Measurements from ENCODE around the gene ST7.
A peak's percentile ranks its signal among the peaks of the same experiment; 100 is the strongest.
"Not testable (repeated sequence)": the region's sequence is repeated elsewhere in the genome, so short reads cannot be mapped to it uniquely, and the experiment has no call there.

ST7 gene

GRCh38 chr7:116951366-116952292 lies 1.7 kb upstream of the ST7 start:
- DNase-seq: no peak

GRCh38 chr7:116952635-116953371 lies 498 bp upstream of the ST7 start:
- DNase-seq: peak; percentile 90

- peak; percentile 92 for DNase-seq
Measured at GRCh38 chr7:116953906-116954838, 871 bp downstream of the ST7 start.

GRCh38 chr7:116955340-116955739 lies 2.0 kb downstream of the ST7 start:
- DNase-seq: peak; percentile 49

- DNase-seq: no peak
Measured at GRCh38 chr7:116955801-116956476, 2.6 kb downstream of the ST7 start.

GRCh38 chr7:116956477-116956804 lies 3.1 kb downstream of the ST7 start:
- DNase-seq: no peak

- DNase-seq: peak; percentile 21
Measured at GRCh38 chr7:116957874-116958273, 4.6 kb downstream of the ST7 start.

- not testable (repeated sequence) for DNase-seq
Measured at GRCh38 chr7:116961966-116962673, 8.8 kb downstream of the ST7 start.

GRCh38 chr7:116963234-116963633 lies 9.9 kb downstream of the ST7 start:
- DNase-seq: no peak

GRCh38 chr7:116966601-116967000 lies 13.3 kb downstream of the ST7 start:
- no peak for DNase-seq

- DNase-seq: no peak
Measured at GRCh38 chr7:116967254-116967922, 14.1 kb downstream of the ST7 start.

- DNase-seq: no peak
Measured at GRCh38 chr7:116967983-116968382, 14.7 kb downstream of the ST7 start.

- no peak for DNase-seq
Measured at GRCh38 chr7:116968631-116969030, 15.3 kb downstream of the ST7 start.

GRCh38 chr7:116969371-116969902 lies 16.1 kb downstream of the ST7 start:
- DNase-seq: no peak

- no peak for DNase-seq
Measured at GRCh38 chr7:116970238-116970910, 17.1 kb downstream of the ST7 start.

GRCh38 chr7:116971153-116971552 lies 17.9 kb downstream of the ST7 start:
- DNase-seq: not testable (repeated sequence)

GRCh38 chr7:116971869-116972268 lies 18.6 kb downstream of the ST7 start:
- no peak for DNase-seq

GRCh38 chr7:116975024-116975423 lies 21.7 kb downstream of the ST7 start:
- not testable (repeated sequence) for DNase-seq

- no peak for DNase-seq
Measured at GRCh38 chr7:116977172-116977571, 23.9 kb downstream of the ST7 start.

- DNase-seq: no peak
Measured at GRCh38 chr7:116978006-116978405, 24.7 kb downstream of the ST7 start.

Data from DMS79 treated with DMSO at 0.1 percent for 48 hours (cell line).